ENCODE measurements around the gene SF3B4.

Gene SF3B4

DNA sequence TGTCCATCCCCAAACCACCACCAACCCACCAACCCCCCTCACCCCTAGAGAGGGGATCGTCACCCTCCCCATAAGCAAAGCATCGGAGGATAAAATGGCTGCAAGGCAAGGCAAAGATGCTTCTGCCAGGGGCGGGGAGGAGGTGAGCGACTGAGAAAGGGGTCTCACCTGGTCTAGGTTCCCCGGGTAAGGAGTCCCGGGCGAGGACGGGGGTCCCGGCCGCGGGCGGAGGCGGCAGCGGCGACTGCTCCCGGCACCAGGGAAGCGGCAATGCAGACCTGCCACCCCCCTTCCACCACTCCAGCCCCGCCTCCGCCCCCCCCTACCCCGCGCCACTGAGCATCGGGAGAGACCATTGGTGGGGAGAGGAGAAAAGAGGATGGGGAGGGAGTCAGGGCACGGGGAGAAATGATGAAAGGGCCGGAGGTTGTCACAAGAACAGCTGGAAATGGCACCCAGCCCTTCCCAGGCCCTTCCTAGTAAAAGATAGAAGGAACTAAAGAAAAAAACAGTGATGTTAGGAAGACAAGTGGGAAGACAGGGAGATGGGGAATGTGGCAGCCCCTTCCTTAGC, 9.9 kb downstream of the SF3B4 start, which contains the start of gene SV2A:
SV2A (minus strand) TSS at position 274 of the 574 bp plus-strand sequence. CDS start 4,004 bp downstream, outside the sequence.
- Histone ChIP-seq H3K27me3 (no peaks in the 10 kb centered on the region), H3K4me2 (peak within 1 kb of the TSS; percentile 91), H3K27ac (peak within 1 kb of the TSS; percentile 76), H4K20me1 (no peaks in the 10 kb centered on the region), H3K9ac (peak within 1 kb of the TSS; percentile 83), H3K4me3 (peak within 1 kb of the TSS; percentile 79), H3K4me1 (peaks cover 39% of the 10 kb centered on the region), H3K36me3 (peaks cover 30% of the 10 kb centered on the region), H3K9me3 (no peaks in the 10 kb centered on the region)
- TF ChIP-seq Cebpa-rat (IDR thresholded peaks at IDR 0.05), result no peak

GRCh38 chr1:149916898-149917252, 10.7 kb downstream of the SF3B4 start:
- peaks cover 39% of the 10 kb centered on the region for H3K4me1 ChIP-seq
- H4K20me1 ChIP-seq, result no peaks in the 10 kb centered on the region
- peak overlapping the region; percentile 91 for H3K4me2 ChIP-seq
- peak overlapping the region; percentile 79 for H3K4me3 ChIP-seq
- peak overlapping the region; percentile 76 for H3K27ac ChIP-seq
- peaks cover 30% of the 10 kb centered on the region for H3K36me3 ChIP-seq
- no peaks in the 10 kb centered on the region for H3K27me3 ChIP-seq
- no peak for TF ChIP-seq Cebpa-rat (IDR thresholded peaks at IDR 0.05)
- no peaks in the 10 kb centered on the region for H3K9me3 ChIP-seq
- H3K9ac ChIP-seq, result peak overlapping the region; percentile 83

DNA sequence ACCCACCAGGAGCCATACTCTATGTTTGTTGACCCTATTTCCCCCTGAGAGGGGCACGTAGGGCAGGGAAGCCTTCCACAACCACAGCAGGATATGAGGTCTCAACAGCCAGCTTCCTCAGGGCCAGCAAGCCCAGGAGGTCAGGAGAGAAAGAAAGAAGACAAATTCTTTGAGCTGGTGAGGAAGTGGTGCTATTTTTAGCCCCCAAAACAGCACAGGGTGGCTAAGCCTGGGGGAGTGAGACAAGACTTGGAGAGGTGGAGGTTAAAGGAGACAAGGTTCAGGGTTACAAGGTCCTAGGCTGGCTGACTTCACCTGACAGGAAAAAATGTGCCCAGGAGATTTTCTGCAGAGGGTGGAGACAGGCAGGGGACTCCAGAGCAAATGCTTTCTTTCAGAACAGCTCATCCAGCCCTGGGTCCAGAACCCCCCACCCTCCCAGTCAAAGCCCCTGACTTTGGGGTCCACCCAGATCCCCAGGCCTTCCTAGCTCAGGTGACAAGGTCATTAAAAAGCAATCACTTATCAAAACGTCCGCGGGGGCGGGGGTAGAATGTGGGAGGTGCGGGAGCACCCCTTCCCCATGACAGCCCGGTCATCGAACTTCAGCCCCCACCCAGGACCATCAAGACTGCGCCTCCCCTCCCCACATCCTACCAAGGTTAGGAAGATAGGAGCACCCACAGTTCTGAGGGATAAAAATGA, 11.3 kb downstream of the SF3B4 start:
- peaks cover 39% of the 10 kb centered on the region for H3K4me1 ChIP-seq
- no peak for TF ChIP-seq Cebpa-rat (IDR thresholded peaks at IDR 0.05)
- no peaks in the 10 kb centered on the region for H3K9me3 ChIP-seq
- peak overlapping the region; percentile 83 for H3K9ac ChIP-seq
- H4K20me1 ChIP-seq, result no peaks in the 10 kb centered on the region
- H3K4me3 ChIP-seq, result peak overlapping the region; percentile 79
- H3K4me2 ChIP-seq, result peak overlapping the region; percentile 91
- H3K27ac ChIP-seq, result peak overlapping the region; percentile 76
- no peaks in the 10 kb centered on the region for H3K27me3 ChIP-seq
- H3K36me3 ChIP-seq, result peaks cover 30% of the 10 kb centered on the region

DNA sequence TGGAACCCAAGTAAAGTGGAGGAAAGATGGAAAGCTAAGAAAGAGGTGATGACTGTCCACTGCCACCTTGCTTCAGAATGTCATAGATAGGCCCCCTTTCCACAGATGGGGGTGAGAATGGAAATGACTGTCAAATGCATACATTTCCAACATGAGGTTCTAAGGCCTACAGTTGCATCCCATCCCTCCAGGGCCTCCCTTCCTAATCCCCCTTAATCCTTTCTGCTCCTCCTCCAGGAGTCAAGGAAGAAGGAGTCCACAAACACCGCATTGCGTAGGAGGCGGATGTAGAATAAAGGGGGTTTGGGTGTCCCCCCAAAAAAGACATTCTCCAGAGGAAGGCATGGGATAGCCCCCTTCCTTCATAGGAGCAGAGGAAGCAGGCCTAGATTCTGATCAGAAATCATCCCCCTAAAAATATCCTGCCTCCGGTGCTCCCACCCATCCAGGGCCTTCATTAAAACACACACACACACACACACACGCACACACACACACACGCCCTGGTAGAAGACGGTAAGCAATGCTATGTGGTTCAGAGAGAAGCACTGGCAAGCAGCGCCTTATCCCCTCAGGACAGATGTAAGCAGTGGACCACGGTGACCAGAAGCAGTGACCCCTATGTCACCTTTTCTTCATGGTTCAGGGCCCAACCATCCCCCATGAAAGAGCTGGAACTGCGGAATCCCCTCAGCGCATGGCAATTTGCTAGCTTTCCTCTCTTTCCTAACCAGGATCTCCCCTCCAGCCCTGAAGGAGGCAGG, 12.0 kb downstream of the SF3B4 start:
- H3K4me2 ChIP-seq, result peak overlapping the region; percentile 91
- no peaks in the 10 kb centered on the region for H4K20me1 ChIP-seq

DNA sequence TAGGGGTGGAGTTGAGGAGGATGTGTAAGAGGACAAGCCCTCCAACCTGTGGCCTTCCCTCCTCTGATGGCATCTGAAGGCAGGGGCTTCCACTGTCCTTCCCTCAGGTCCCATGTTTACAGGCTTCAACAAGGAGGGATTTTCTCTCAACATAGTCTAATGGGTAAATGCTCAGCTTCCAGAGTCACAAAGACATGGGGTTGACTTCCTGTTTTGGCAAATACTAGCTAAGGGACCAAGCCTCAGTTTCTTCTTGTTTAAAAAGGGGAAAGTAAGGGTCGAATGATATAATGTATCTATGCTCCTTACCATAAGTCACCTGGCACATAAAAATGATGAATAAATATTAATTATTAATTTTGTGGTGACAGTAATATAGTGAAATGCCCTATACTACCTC, 13.1 kb downstream of the SF3B4 start:
- no peak for TF ChIP-seq Cebpa-rat (IDR thresholded peaks at IDR 0.05)
- H3K4me3 ChIP-seq, result no peak overlapping the region
- H3K9me3 ChIP-seq, result no peaks in the 10 kb centered on the region
- H3K27me3 ChIP-seq, result no peaks in the 10 kb centered on the region
- H3K4me2 ChIP-seq, result peak overlapping the region; percentile 91
- H3K9ac ChIP-seq, result no peak overlapping the region
- peaks cover 39% of the 10 kb centered on the region for H3K4me1 ChIP-seq
- no peaks in the 10 kb centered on the region for H4K20me1 ChIP-seq
- H3K36me3 ChIP-seq, result peaks cover 44% of the 10 kb centered on the region
- H3K27ac ChIP-seq, result 0 out of 2 replicates have a peak overlapping the region, but pooled peaks have one; percentile 4

More for the DNA sequence above, 12.0 kb downstream of the SF3B4 start:
- Histone ChIP-seq H3K4me1 (peaks cover 39% of the 10 kb centered on the region), H3K9me3 (no peaks in the 10 kb centered on the region), H3K27me3 (no peaks in the 10 kb centered on the region), H3K4me3 (peak overlapping the region; percentile 79), H3K9ac (peak overlapping the region; percentile 83), H3K36me3 (peaks cover 34% of the 10 kb centered on the region), H3K27ac (peak overlapping the region; percentile 76)
- no peak for TF ChIP-seq Cebpa-rat (IDR thresholded peaks at IDR 0.05)

DNA sequence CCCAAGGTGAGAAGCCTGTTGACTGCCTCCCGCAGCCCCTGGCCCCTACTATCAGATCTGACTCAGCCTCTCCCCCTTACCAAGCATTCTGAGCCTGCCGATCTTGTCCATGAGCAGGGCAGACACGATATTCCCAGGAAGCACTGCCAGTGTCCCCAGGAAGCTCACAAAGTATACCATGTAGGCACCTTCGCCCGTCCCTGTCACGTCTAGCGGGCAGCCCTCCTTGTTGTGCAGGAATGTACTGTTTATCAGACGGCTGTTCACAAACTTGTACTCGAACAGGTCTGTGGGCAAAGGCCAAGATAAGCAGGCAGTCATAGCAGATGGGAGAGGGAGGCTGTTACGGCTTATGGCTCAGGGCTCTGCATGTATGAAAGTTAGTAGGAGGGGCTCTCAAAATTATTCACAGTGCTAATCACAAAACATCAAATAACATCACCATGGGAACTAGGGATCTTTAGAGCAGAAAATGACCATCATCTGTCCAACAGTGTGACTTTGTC, 21.0 kb downstream of the SF3B4 start:
- peaks cover 91% of the 10 kb centered on the region for H3K36me3 ChIP-seq
- H3K9ac ChIP-seq, result no peak overlapping the region
- no peaks in the 10 kb centered on the region for H4K20me1 ChIP-seq
- H3K4me3 ChIP-seq, result no peak overlapping the region
- H3K4me2 ChIP-seq, result no peak overlapping the region
- no peaks in the 10 kb centered on the region for H3K9me3 ChIP-seq
- no peaks in the 10 kb centered on the region for H3K27me3 ChIP-seq
- no peak for TF ChIP-seq Cebpa-rat (IDR thresholded peaks at IDR 0.05)
- no peaks in the 10 kb centered on the region for H3K4me1 ChIP-seq
- H3K27ac ChIP-seq, result no peak overlapping the region

- peaks cover 13% of the 10 kb centered on the region for H3K4me1 ChIP-seq
- H3K4me2 ChIP-seq, result no peak overlapping the region
- H3K9me3 ChIP-seq, result no peaks in the 10 kb centered on the region
- no peaks in the 10 kb centered on the region for H4K20me1 ChIP-seq
- TF ChIP-seq Cebpa-rat (IDR thresholded peaks at IDR 0.05), result no peak
- no peak overlapping the region for H3K27ac ChIP-seq
- no peaks in the 10 kb centered on the region for H3K27me3 ChIP-seq
- no peak overlapping the region for H3K4me3 ChIP-seq
- 0 out of 2 replicates have a peak overlapping the region, but pooled peaks have one; percentile 3 for H3K9ac ChIP-seq
- H3K36me3 ChIP-seq, result peaks cover 64% of the 10 kb centered on the region
These were observed 23.6 kb downstream of the SF3B4 start for GRCh38 chr1:149903836-149904491.

- no peak for TF ChIP-seq Cebpa-rat (IDR thresholded peaks at IDR 0.05)
- no peaks in the 10 kb centered on the region for H3K27me3 ChIP-seq
- H3K27ac ChIP-seq, result peak within 1 kb of the TSS; percentile 83
- H3K36me3 ChIP-seq, result peaks cover 23% of the 10 kb centered on the region
- H4K20me1 ChIP-seq, result no peaks in the 10 kb centered on the region
- peaks cover 13% of the 10 kb centered on the region for H3K4me1 ChIP-seq
- H3K9ac ChIP-seq, result peak within 1 kb of the TSS; percentile 85
- H3K4me2 ChIP-seq, result peak within 1 kb of the TSS; percentile 95
- H3K4me3 ChIP-seq, result peak within 1 kb of the TSS; percentile 76
- H3K9me3 ChIP-seq, result no peaks in the 10 kb centered on the region
These were observed 27.9 kb downstream of the SF3B4 start, which contains the start of gene BOLA1 for GRCh38 chr1:149899460-149900284. BOLA1 (plus strand) TSS chr1:149899568; CDS start chr1:149900060, 492 bp downstream.
